Suppressor macrophage (primary cell): ENCODE results near the gene SPAG9.

Experiments
- DNase-seq, 4 experiments: peaks; one replicate each; pipeline ENCODE4 v3.0.0-alpha.2; 2020 to 2022
- total RNA-seq, 17 experiments: gene quantifications; one replicate each; lab custom pipeline; 2026; ENCODE audit warnings: mixed read lengths in 6 of 17, inconsistent platforms in 3 of 17; lab: John Stamatoyannopoulos, UW

SPAG9 gene, protein sequence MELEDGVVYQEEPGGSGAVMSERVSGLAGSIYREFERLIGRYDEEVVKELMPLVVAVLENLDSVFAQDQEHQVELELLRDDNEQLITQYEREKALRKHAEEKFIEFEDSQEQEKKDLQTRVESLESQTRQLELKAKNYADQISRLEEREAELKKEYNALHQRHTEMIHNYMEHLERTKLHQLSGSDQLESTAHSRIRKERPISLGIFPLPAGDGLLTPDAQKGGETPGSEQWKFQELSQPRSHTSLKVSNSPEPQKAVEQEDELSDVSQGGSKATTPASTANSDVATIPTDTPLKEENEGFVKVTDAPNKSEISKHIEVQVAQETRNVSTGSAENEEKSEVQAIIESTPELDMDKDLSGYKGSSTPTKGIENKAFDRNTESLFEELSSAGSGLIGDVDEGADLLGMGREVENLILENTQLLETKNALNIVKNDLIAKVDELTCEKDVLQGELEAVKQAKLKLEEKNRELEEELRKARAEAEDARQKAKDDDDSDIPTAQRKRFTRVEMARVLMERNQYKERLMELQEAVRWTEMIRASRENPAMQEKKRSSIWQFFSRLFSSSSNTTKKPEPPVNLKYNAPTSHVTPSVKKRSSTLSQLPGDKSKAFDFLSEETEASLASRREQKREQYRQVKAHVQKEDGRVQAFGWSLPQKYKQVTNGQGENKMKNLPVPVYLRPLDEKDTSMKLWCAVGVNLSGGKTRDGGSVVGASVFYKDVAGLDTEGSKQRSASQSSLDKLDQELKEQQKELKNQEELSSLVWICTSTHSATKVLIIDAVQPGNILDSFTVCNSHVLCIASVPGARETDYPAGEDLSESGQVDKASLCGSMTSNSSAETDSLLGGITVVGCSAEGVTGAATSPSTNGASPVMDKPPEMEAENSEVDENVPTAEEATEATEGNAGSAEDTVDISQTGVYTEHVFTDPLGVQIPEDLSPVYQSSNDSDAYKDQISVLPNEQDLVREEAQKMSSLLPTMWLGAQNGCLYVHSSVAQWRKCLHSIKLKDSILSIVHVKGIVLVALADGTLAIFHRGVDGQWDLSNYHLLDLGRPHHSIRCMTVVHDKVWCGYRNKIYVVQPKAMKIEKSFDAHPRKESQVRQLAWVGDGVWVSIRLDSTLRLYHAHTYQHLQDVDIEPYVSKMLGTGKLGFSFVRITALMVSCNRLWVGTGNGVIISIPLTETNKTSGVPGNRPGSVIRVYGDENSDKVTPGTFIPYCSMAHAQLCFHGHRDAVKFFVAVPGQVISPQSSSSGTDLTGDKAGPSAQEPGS (N-terminal part only)
- total RNA-seq, result 259 to 914 (median 404) reads per million in 17 experiments

DNA sequence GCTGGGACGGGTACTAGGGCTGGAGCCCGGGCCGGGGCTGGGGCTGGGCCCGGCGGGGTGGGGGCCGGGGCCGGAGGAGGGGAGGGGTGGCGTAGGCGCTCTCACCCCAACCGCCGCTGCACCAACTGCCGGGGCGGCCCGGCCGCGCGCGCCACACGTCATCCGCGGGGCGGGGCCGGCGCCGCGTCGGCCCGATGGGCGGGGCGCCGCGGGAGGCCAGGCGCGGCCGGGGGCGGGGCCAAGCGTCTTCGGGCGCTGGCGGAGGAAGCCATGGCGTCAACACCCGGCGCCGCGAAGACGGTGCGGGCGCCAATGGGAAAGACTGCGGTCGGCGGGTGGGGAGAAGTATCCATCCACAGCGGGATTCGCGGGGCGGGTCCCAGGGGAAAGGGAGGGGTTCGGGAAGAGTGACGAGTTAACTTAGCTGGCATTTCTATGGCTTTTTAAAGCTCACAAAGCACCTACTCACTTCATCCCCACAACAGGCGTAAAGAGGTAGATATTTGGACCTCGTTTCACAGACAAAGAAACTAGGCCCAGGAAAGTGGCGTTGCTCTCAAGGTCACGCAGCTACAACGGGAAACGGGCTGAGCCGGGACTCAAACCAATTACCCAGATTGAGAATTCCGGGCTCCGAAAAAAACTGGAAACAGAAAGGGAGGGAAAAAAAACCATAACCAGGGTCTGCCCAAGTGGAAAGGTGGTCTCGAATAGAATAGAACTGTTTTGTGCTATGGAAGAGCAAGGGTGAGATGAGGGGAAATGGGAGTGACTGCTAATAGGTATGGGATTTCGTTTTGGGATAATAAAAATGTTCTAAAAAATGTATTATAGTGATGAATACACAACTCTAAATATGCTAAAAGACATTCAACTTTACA is at the start of gene SPAG9:
Gene SPAG9 (minus strand): TSS at position 130 of the 881 bp plus-strand sequence. CDS start 212 bp downstream, outside the sequence.
- peak; percentile 99 to 100 (median 100) for DNase-seq

DNA sequence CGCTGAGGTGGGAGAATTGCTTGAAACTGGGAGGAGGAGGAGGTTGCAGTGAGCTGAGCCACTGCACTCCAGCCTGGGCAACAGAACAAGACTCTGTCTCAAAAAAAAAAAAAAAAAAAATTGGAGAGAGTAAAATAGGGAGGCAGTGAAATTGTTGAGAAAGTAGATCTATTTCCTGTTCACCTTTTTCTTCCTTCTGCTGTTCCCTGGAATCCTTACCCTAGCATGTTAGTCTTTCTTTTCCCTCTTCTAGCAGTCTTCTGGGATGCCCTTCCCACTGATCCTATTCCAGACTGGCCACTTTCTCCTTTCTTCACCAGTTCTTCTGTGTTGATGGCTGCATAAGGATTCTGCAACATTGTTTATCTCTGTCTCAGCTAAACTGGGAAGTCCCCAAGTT is 48.7 kb upstream of the SPAG9 start:
- DNase-seq, result no peak

DNA sequence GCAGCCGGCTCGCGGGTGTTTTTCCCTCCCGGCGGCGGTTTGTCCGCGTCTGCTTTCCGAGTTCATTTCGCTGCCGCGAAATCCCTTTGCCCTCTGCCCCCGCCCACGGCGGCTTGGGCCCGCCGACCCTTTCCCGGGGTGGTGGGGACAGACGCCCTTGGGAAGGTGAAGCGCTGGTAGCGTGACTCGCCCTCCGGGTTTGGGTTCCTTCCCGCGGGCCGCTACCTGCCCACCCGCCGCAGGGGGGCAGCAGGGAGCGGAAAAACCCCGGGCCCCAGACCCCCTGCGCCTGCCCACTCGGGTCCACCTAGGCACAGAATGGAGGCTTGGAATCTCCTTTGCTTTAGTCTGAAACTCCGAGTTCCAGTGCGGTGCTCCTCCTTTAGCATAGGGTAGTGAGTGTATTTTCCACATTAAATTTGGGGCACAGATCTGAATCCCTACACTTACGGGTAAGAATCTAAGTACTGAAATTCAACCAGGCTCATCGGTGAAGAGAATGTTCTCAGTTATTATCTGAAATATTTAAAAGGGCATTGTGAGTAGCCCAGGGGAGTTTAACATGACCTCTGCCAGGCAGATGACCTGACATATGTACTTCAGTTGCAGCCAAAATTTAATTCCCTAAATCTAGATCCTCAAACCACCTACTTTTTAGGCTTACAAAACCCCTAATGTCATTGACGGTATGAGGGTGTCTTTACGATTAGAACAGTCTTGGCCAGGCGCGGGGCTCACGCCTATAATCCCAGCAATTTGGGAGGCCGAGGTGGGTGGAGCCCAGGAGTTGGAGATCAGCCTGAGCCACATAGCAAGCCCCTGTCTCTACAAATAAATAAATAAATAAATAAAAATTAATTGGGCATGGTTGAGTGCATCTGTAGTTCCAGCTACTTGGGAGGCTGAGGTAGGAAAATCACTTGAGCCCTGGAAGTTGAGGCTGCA is 46.6 kb upstream of the SPAG9 start:
- peak; percentile 51 to 78 (median 62) for DNase-seq

DNA sequence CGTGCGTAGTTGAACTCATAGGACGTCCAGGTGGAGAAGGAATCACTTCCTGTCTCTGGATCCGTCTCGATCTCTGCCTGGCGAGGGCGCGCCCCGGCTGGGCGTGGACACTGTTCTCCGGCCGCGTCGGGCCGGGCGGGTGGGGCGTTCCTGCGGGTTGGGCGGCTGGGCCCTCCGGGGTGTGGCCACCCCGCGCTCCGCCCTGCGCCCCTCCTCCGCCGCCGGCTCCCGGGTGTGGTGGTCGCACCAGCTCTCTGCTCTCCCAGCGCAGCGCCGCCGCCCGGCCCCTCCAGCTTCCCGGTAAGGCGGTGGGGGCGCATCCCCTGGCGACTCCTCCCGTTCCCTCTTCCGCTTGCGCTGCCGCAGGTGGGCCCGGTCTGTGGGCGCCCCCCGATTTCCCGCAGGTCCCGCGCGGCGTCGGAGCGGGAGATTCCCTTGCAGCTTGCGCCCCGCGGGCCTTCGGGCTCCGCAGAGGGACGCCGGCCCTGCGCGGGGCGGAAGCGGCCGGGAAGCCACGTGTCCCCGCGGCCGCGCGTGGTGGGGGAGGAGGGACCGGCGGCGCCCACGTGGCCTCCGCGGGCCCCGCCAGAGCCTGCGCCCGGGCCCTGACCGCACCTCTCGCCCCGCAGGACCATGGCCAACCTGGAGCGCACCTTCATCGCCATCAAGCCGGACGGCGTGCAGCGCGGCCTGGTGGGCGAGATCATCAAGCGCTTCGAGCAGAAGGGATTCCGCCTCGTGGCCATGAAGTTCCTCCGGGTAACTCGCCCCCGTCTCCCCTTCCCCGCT is 45.7 kb upstream of the SPAG9 start, which contains the start of gene NME2:
Gene NME2 (plus strand): TSS at position 214 of the 789 bp plus-strand sequence. CDS start 420 bp downstream, at position 634.
- DNase-seq, result peak; percentile 87 to 95 (median 92)

DNA sequence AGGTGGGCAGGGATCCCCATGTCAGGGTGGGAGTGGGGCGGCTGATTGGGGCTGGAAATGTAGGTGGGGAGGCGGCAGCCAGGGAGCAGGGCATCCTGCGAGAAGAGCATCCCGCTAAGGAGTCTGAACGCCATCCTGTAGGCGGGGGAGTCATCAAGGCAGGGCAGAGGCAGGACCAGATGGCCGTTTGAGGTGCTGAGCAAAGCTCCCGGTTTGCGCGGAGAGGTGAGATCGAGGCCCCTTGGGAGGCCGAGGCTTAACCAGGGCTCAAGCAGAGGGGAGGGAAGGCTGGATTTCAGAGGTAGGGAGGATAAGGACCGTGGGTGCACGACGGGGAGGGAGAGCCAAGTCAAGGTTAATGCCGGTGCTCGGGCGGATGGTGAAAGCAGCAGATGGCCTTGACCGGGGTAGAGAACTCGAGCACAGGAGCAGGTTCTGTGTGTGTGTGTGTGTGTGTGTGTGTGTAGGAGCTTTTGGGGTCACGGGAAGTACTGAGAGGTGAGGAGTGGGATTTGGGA is 45.1 kb upstream of the SPAG9 start:
- DNase-seq, result no peak

DNA sequence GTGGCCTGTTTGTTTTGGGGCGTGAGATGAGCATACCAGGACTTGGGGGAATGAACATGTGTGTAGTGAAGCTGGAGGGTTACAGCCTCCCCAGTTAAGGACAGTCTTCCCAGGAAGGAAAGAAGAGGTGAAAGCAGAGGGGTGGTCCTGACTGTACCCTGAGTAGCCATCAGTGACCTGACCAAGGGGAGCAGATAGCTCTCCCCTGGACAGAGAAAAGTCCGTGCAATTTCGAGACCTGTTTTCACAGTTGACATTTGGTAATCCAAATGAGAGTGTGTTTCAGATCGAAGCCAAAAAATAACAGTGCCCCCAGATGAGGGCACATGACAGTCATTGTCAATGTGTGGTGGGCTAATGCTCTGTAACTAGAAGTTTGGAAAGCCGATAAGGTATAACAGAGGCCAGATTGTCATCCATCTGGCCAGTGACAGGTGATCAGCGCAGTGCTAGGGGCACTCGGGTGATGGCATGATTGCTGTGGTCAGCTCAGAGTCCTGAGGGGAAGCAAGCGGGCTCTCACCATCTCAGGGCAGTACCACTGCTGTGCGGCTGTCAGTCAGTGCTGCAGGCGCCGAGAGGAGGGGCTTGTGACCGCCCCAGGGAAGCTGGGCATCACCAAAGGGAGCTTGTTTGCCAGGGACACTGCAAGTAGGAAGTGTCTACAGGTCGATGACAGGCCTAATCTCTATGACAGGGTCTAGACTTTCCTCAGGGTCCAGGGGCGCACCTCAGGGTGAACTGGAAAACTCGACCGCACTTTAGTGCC is 44.4 kb upstream of the SPAG9 start:
- DNase-seq, result no peak

DNA sequence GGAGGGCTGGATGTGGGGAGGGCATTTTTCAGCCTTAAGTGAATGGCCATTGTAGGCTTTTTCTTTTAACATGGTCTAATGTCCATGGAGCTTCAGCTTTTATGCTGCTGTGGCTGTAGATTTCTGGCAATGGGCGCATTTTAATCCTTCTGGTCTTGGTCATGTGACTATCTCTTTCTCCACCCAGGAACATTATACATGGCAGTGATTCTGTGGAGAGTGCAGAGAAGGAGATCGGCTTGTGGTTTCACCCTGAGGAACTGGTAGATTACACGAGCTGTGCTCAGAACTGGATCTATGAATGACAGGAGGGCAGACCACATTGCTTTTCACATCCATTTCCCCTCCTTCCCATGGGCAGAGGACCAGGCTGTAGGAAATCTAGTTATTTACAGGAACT is 40.9 kb upstream of the SPAG9 start:
- no peak for DNase-seq

DNA sequence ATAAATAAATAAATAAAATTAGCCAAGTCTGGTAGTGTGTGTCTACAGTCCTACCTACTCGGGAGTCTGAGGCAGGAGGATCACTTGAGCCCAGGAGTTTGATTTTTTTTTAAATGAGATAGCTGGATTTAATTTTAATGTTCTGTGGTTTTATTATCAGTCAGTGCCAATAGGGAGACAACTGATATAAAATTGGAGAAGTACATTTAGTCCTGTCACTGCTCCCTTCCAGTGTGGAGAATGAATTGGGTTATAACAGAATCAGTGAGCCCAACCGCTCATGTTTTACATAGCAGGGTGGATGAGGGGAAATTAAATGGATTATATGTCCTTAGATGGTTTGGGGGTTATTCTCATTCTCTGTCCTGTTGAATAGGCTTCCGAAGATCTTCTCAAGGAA is 38.9 kb upstream of the SPAG9 start:
- no peak for DNase-seq

DNA sequence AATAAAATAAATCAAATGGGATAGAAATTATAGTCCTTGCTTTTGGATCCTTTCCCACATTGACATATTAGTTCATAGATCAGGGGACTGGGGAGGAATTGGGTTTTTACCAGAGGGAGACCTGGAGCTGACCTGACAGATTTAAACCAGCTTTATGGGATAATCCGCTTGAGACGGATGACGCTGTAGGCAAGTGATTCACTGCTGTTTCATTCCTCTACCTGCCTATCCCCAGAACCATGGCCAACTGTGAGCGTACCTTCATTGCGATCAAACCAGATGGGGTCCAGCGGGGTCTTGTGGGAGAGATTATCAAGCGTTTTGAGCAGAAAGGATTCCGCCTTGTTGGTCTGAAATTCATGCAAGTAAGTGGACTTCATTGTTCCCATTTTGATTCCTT is 34.7 kb upstream of the SPAG9 start:
- DNase-seq, result no peak

DNA sequence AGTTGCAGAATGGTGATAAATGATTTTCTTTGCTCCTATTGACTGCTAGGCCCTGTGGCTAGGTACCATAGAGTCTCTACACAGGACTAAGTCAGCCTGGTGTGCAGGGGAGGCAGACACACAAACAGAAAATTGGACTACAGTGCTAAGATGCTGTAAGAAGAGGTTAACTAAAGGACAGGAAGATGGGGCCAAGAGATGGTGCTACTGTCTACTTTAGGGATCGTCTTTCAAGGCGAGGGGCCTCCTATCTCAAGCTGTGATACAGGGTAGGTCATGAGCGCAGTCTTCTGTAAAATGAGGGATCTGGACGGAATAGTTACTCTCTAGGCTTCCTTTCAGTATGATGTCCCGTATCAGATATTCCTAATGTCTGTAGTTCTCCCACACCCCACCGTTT is 33.5 kb upstream of the SPAG9 start:
- DNase-seq, result no peak

DNA sequence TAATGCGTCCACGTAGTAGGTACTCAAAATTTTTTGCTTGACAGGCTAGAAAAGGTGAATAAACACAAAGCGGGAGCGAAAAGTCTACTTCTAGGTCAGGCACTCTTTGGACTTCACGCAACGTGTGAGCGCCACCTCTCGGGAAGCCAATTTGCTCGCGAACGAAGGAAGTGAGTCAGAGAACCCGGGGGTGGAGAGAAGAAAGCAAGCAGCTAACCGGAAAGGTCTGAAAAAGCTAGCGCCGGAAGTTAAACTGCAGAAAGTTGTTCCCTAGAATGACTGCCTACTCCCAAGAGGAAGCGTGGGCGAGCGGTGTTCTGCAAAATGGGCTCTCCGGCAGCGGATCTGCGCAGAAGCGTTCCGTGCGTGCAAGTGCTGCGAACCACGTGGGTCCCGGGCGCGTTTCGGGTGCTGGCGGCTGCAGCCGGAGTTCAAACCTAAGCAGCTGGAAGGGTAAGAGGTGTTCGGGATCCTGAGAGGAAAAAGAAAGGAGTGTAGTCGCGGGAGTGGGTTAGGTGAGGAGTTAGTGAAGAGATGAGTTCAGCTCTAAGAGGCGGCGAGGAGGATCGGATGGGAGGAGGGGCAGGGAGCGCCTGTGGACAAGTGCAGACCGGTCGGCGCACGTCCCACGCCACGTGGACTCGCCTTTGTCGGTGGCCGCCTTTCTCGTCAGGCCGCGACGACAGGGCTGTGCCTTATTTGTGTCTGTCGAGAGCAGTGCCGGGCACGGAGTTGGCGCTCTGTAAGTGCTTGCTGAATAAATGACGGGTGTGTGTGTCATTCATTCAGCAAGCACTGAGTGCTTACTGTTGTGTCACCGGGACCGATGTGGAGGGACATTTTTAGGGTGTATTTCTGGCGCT is 32.8 kb upstream of the SPAG9 start, which contains the start of gene NME1:
Gene NME1 (plus strand): TSS at position 350 of the 863 bp plus-strand sequence. CDS start 2,096 bp downstream, outside the sequence.
- DNase-seq, result peak; percentile 97 to 100 (median 99)

DNA sequence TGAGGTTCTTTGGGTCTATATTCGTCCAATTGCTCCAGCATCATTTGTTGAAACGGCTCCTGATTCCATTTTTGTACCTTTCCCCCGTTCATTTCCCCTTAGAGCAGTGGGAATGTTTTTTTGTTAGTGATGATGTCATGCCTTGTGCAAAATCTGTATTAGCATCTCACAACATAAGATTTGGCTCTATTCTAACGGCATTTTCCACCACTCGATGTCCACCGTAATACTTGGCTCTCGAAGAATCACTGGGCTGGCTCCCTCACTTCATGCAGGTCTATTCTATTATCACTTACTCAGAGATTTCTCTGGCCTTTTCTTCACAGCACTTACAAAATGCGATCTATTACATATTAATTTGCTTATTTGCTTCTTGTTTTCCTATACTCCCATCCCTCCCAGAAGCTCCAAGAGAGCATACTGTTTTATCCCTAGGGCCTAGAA is 32.1 kb upstream of the SPAG9 start:
- peak in 2 of 4 experiments; percentile 34 to 44 for DNase-seq

DNA sequence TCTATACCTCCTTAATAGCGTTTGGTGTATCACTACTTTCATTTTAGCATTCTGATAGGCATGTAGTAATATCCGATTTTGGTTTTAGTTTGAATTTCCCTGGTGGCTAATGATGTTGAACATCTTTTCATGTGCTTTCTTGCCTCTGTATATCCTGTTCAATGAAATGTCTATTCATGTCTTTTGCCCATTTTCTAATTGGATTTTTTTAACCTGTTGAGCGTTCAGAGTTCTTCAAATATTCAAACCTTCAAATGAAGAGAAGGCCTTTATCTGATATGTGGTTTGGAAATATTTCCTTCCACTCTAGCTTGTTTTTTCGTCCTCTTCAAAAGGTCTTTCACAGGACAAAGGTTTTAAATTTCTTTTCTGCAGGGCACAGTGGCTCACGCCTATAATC is 30.3 kb upstream of the SPAG9 start:
- DNase-seq, result no peak

DNA sequence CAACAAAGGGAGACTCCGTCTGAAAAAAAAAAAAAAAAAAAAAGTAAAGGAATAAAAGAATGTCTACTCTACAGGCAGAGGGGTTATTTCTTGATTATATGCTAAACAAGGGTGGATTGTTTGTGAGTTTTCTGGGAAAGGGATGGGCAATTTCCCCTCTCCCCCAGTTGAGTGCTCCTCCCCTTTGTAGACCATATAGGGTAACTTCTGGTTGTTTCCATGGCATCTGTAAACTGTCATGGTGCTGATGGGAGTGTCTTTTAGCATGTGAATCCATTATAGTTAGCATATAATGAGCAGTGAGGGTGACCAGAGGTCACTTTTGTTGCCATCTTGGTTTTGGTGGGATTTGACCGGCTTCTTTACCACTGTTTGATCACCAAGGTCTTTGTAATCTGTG is 28.5 kb upstream of the SPAG9 start:
- DNase-seq, result no peak

DNA sequence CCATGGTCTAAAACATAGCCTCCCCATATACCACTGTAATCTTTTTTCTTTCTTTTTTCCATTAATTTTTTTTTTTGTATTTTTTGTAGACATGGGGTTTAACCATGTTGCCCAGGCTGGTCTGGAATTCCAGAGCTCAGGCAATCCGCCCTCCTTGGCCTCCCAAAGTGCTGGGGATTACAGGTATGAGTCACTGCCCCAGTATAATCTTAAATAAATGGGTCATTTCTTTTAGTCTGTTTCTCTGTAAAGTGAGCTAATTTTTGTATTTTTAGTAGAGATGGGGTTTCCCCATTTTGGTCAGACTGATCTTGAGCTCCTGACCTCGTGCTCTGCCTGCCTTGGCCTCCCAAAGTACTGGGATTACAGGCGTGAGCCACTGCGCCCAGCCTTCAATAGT is 27.0 kb upstream of the SPAG9 start:
- peak; percentile 32 to 72 (median 52) for DNase-seq

DNA sequence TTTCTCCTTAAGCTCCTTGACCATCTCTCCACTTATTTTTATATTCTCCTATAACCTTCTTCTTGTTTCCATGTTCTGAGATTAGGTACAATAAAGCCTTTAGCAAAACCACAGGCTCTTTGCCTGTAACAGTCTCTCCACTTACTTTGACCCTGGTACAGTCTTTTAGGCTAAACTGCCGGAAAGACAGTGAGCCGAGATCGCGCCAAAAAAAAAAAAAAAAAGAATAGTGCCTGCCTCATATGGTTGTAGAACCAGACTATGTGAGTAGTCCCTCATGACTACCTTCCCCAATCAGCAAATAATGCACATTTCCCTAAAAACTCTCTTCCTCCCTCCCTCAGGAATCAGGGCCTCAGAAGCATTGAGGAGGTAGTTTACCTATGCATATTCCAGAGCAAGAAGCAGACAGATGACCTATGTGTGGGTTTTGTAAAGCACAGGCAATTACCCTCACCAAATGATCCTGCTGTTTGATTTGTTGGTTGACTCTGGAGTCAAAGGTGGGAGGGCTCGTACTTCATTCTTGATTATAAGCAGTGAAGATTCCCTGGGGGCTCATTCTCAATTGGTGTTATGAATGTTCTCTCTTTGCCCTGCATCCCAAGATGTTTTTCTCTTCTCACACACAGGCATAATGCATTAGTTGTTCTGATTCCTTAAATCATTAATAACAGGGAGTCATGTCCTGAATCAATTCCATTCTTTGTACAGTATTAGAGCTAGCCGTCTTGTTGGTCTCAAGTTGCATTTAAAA is 23.8 kb upstream of the SPAG9 start:
- DNase-seq, result no peak
